ENCODE data around the gene CDR2. TPM values are rescaled to one million over a fixed set of nuclear protein-coding genes. Genes with fewer than 3 reads are reported as not detected.

CDR2 gene
- total and polyA plus RNA-seq, 2 of the 13 experiments (the other 11 are each of a cell fraction or from before 2014, with no cell fraction given): 59.0 to 78.9 TPM

DNA sequence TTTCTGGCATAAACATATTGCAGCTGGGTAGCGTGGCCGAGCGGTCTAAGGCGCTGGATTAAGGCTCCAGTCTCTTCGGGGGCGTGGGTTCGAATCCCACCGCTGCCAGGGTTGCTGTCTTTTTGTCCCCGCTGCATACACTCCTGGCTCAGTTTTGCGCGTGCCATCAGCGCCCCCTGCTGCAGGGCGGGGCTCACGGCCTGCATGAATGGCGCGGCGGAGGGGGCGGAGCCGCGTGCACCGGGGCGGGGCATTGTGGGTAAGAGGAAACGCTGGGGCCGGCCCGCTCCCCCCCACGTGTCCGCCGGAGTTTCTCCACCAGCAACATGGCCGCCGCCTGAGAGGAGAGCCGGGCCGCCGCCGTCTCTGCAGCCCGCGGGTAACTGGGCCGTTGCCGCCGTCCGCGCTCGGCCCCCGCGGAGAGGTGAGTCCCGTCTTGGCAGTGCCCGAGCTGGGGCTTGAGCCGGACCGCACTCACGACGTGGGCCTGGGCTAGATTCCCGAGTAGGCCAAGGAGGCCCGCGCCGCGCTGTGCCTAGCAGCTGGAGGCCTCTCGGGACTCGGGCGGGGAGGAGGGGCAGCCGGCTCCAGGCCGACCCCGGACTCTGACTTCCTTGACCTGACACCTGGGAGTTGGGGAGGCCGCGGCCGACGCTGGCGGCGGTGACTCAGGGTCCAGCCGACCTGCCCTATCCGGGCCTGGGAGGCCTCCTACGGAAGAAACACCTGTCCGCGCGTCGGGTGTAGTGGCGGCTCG is 77.1 kb downstream of the CDR2 start, which contains the start of gene POLR3E (continued):
- TF ChIP-seq, protein P1, sequence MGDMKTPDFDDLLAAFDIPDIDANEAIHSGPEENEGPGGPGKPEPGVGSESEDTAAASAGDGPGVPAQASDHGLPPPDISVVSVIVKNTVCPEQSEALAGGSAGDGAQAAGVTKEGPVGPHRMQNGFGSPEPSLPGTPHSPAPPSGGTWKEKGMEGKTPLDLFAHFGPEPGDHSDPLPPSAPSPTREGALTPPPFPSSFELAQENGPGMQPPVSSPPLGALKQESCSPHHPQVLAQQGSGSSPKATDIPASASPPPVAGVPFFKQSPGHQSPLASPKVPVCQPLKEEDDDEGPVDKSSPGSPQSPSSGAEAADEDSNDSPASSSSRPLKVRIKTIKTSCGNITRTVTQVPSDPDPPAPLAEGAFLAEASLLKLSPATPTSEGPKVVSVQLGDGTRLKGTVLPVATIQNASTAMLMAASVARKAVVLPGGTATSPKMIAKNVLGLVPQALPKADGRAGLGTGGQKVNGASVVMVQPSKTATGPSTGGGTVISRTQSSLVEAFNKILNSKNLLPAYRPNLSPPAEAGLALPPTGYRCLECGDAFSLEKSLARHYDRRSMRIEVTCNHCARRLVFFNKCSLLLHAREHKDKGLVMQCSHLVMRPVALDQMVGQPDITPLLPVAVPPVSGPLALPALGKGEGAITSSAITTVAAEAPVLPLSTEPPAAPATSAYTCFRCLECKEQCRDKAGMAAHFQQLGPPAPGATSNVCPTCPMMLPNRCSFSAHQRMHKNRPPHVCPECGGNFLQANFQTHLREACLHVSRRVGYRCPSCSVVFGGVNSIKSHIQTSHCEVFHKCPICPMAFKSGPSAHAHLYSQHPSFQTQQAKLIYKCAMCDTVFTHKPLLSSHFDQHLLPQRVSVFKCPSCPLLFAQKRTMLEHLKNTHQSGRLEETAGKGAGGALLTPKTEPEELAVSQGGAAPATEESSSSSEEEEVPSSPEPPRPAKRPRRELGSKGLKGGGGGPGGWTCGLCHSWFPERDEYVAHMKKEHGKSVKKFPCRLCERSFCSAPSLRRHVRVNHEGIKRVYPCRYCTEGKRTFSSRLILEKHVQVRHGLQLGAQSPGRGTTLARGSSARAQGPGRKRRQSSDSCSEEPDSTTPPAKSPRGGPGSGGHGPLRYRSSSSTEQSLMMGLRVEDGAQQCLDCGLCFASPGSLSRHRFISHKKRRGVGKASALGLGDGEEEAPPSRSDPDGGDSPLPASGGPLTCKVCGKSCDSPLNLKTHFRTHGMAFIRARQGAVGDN (CRISPR knock-in tag; IDR thresholded peaks at IDR 0.05): peak; percentile 99
- TF ChIP-seq KDM4B (CRISPR knock-in tag; IDR thresholded peaks at IDR 0.05) (peak; percentile 51; the same call in 1 of the 2 replicates), CHD4 (IDR thresholded peaks at IDR 0.05; ENCODE audit: borderline replicate concordance, low read length) (no peak), ZNF644 (CRISPR knock-in tag; IDR thresholded peaks at IDR 0.05; ENCODE audit: low read depth) (peak; percentile 78), ZNF343 (CRISPR knock-in tag; IDR thresholded peaks at IDR 0.05) (peak; percentile 97), EEA1 (CRISPR knock-in tag; IDR thresholded peaks at IDR 0.05; ENCODE audit: borderline replicate concordance) (peak; percentile 99), ZNF225 (CRISPR knock-in tag; IDR thresholded peaks at IDR 0.05) (peak; percentile 99), ELF3 (CRISPR knock-in tag; IDR thresholded peaks at IDR 0.05) (peak; percentile 98), NCOA5 (CRISPR knock-in tag; IDR thresholded peaks at IDR 0.05) (no peak; the same call in 1 of the 2 replicates), ZNF335 (CRISPR knock-in tag; IDR thresholded peaks at IDR 0.05) (peak; percentile 89), ZFP62 (CRISPR knock-in tag; IDR thresholded peaks at IDR 0.05) (peak; percentile 100), ZNF746 (CRISPR knock-in tag; IDR thresholded peaks at IDR 0.05) (peak; percentile 93)
- TF ChIP-seq, protein P2, sequence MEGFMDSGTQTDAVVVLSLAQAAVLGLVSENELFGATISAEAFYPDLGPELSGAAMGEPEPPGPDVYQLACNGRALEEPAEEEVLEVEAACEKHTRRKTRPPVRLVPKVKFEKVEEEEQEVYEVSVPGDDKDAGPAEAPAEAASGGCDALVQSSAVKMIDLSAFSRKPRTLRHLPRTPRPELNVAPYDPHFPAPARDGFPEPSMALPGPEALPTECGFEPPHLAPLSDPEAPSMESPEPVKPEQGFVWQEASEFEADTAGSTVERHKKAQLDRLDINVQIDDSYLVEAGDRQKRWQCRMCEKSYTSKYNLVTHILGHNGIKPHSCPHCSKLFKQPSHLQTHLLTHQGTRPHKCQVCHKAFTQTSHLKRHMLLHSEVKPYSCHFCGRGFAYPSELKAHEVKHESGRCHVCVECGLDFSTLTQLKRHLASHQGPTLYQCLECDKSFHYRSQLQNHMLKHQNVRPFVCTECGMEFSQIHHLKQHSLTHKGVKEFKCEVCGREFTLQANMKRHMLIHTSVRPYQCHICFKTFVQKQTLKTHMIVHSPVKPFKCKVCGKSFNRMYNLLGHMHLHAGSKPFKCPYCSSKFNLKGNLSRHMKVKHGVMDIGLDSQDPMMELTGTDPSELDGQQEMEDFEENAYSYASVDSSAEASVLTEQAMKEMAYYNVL (CRISPR knock-in tag; IDR thresholded peaks at IDR 0.05; ENCODE audit: borderline replicate concordance): peak; percentile 75
- TF ChIP-seq, protein P3, sequence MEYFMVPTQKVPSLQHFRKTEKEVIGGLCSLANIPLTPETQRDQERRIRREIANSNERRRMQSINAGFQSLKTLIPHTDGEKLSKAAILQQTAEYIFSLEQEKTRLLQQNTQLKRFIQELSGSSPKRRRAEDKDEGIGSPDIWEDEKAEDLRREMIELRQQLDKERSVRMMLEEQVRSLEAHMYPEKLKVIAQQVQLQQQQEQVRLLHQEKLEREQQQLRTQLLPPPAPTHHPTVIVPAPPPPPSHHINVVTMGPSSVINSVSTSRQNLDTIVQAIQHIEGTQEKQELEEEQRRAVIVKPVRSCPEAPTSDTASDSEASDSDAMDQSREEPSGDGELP (IDR thresholded peaks at IDR 0.05; ENCODE audit: borderline replicate concordance, low read depth): peak; percentile 90
- TF ChIP-seq, protein P4, sequence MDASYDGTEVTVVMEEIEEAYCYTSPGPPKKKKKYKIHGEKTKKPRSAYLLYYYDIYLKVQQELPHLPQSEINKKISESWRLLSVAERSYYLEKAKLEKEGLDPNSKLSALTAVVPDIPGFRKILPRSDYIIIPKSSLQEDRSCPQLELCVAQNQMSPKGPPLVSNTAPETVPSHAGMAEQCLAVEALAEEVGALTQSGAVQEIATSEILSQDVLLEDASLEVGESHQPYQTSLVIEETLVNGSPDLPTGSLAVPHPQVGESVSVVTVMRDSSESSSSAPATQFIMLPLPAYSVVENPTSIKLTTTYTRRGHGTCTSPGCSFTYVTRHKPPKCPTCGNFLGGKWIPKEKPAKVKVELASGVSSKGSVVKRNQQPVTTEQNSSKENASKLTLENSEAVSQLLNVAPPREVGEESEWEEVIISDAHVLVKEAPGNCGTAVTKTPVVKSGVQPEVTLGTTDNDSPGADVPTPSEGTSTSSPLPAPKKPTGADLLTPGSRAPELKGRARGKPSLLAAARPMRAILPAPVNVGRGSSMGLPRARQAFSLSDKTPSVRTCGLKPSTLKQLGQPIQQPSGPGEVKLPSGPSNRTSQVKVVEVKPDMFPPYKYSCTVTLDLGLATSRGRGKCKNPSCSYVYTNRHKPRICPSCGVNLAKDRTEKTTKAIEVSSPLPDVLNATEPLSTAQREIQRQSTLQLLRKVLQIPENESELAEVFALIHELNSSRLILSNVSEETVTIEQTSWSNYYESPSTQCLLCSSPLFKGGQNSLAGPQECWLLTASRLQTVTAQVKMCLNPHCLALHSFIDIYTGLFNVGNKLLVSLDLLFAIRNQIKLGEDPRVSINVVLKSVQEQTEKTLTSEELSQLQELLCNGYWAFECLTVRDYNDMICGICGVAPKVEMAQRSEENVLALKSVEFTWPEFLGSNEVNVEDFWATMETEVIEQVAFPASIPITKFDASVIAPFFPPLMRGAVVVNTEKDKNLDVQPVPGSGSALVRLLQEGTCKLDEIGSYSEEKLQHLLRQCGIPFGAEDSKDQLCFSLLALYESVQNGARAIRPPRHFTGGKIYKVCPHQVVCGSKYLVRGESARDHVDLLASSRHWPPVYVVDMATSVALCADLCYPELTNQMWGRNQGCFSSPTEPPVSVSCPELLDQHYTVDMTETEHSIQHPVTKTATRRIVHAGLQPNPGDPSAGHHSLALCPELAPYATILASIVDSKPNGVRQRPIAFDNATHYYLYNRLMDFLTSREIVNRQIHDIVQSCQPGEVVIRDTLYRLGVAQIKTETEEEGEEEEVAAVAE (CRISPR knock-in tag; IDR thresholded peaks at IDR 0.05; ENCODE audit: borderline replicate concordance): peak; percentile 82
- TF ChIP-seq, protein P5, sequence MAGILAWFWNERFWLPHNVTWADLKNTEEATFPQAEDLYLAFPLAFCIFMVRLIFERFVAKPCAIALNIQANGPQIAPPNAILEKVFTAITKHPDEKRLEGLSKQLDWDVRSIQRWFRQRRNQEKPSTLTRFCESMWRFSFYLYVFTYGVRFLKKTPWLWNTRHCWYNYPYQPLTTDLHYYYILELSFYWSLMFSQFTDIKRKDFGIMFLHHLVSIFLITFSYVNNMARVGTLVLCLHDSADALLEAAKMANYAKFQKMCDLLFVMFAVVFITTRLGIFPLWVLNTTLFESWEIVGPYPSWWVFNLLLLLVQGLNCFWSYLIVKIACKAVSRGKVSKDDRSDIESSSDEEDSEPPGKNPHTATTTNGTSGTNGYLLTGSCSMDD (CRISPR knock-in tag; IDR thresholded peaks at IDR 0.05): no peak

Data from HepG2 (cell line).